Kidney (tissue), 22 donors: Measurements from ENCODE around the gene PLEKHM3. TPM values are rescaled to one million over a fixed set of nuclear protein-coding genes. Genes with fewer than 3 reads are reported as not detected.

Source experiments
- DNase-seq, 5 donors: peaks; one replicate each; pipeline ENCODE4 v3.0.0-alpha.2; 2013 to 2020
- FAIRE-seq: peaks from 2 replicates; lab custom pipeline; 2012; peaks lifted over from hg19 to GRCh38; lab: Jason Lieb, UNC
- H3K27ac ChIP-seq, 2 donors: one replicate each; pipeline ENCODE4 v1.7.0; 2013; ENCODE audit warnings: low read depth in 2 of 2, low read length in 2 of 2, inconsistent platforms in 1 of 2
- H3K27me3 ChIP-seq: one replicate; pipeline ENCODE4 v1.7.1; 2013; ENCODE audit warnings: low read length, inconsistent platforms; ENCODE audit not compliant: control insufficient read depth, insufficient read depth
- H3K36me3 ChIP-seq, 3 donors: one replicate each; pipeline versions ENCODE4 v1.7.0 to v1.7.1; 2013; ENCODE audit warnings: low read length in 3 of 3, control low read depth in 1 of 3, inconsistent platforms in 1 of 3; ENCODE audit not compliant: insufficient read depth in 3 of 3, control insufficient read depth in 2 of 3
- H3K4me1 ChIP-seq, 3 donors: one replicate each; pipeline versions ENCODE4 v1.7.0 to v1.7.1; 2013; ENCODE audit warnings: low read length in 3 of 3, inconsistent platforms in 1 of 3, low read depth in 1 of 3; ENCODE audit not compliant: control insufficient read depth in 2 of 3, insufficient read depth in 2 of 3
- H3K4me3 ChIP-seq, 3 donors: one replicate each; pipeline versions ENCODE4 v1.7.0 to v1.8.1; 2013; ENCODE audit warnings: low read length in 3 of 3, control low read depth in 1 of 3, inconsistent platforms in 1 of 3
- H3K9ac ChIP-seq, 3 donors: one replicate each; pipeline versions ENCODE4 v1.7.0 to v1.7.1; 2013; ENCODE audit warnings: low read length in 3 of 3, control low read depth in 1 of 3, inconsistent platforms in 1 of 3
- H3K9me3 ChIP-seq, 3 donors: one replicate each; pipeline versions ENCODE4 v1.7.0 to v1.7.1; 2013; ENCODE audit warnings: low read length in 3 of 3, control low read depth in 1 of 3, inconsistent platforms in 1 of 3; ENCODE audit not compliant: control insufficient read depth in 2 of 3, insufficient read depth in 1 of 3
- CTCF ChIP-seq: IDR thresholded peaks from 3 replicates; pipeline ENCODE4 v1.5.1; 2012; ENCODE audit warnings: mild to moderate bottlenecking, moderate library complexity, borderline replicate concordance; ENCODE audit not compliant: insufficient read depth; ENCODE audit errors: extremely low read depth
- intact Hi-C: fragments of 100-400 bp; cut with DNase I; formaldehyde crosslinking; loops from one replicate; pipeline ENCODE4 v1.11.1; 2022
- long read RNA-seq, 10 donors: library from polyadenylated mRNA in 1 of 10; unstranded in 1 of 10; transcript quantifications; one replicate each; pipeline ENCODE4 v2.0.0 and lab custom pipeline, GENCODE V29; 2021 to 2026
- polyA plus RNA-seq: library from polyadenylated mRNA; stranded (reverse); fragments of 350-450 nt; fragmentation: Illumina TruSeq; extraction: RNeasy Lipid Tissue Mini Kit (QIAGEN cat#74804); gene quantifications from one replicate; pipeline ENCODE4 v1.2.3, GENCODE V29; 2014; ENCODE audit warnings: low read depth, low replicate concordance; ENCODE audit not compliant: insufficient read depth
- total RNA-seq: library from RNA; stranded (reverse); fragmentation: NEBNext Ultra II Directional; extraction: Animal tissue kit (Norgen Biotek cat#: 25700); gene quantifications from one replicate; pipeline ENCODE4 v1.2.1, GENCODE V29; 2021
- donor health status: control.
- donor health status: control.
- donor health status: control.
- donor health status: control.
- donor health status: control.
- donor health status: DM: yes; HTN: yes; CAD: no.
- donor health status: Normal renal cell carcinoma (clear cell type).

PLEKHM3 gene
- total RNA-seq (13.5 TPM), polyA plus RNA-seq (4.2 TPM)
- long read RNA-seq, donor 1, result 0 reads
- long read RNA-seq, donor 2, result 0 reads
- long read RNA-seq, donor 3, result 0 reads
- long read RNA-seq, donor 4, result 0 reads
- long read RNA-seq, donor 5, result 0 reads
- long read RNA-seq, donor 6, result 0 reads
- long read RNA-seq, donor 7, partial matches to known transcripts, result 0 of 7 reads
- long read RNA-seq, donor 7, other reads (novel, unspliced or antisense), result 7 of 7 reads
- long read RNA-seq, donor 8, partial matches to known transcripts, result 5 of 5 reads
- long read RNA-seq, donor 8, other reads (novel, unspliced or antisense), result 0 of 5 reads
- long read RNA-seq, donor 9, result 0 reads
- long read RNA-seq, donor 10, result 0 reads

DNA sequence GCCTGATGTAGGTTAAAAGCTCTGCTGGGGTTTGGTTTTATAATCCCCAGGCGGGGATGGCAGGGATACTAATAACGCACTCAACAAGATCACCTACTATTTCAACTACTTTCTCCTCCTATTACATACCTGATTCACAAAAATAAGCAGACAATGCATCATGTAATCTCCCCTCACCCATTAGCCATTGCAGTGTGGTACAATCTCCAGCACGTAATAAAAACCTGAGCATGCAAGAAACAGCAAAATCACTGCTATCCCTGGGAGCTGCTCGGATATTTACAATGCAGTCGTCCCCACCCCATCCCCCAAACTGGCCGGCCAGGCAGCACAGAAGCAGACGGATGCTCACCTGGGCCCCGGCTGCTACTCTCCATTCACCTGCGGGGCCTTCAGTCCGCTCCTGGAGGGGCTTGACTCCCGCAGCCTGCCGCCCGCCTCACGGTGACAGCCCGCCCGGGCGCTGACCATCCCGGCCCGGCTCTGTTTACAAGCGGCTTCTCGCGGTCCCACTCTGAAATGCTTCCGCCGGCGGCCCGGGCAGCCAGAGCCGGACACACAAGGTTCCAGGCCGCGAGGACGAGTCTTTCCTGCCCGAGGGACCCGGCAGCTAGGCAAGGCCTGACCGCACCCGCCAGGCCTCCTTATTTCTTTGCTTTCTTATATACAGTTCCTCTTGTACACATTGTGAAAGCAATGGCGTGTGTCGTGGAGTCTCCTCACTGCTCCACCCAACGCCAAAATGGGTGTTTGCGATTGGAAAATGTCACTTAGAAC is at the start of gene PLEKHM3:
PLEKHM3 (minus strand) TSS at position 491 of the 777 bp plus-strand sequence. CDS start 23,888 bp downstream, outside the sequence.
- FAIRE-seq (no peak), DNase-seq (peak; percentile 91 to 95 (median 92))
- no peaks in the 10 kb centered on the region for H3K27me3 ChIP-seq
- H3K36me3 ChIP-seq, result no peaks in the 10 kb centered on the region
- peak within 1 kb of the TSS; percentile 39 to 63 for H3K27ac ChIP-seq
- H3K4me1 ChIP-seq, result peaks cover 0 to 4% (median 0%) of the 10 kb centered on the region in 3 donors
- H3K9me3 ChIP-seq, result no peaks in the 10 kb centered on the region
- H3K9ac ChIP-seq, result peak within 1 kb of the TSS; percentile 66 to 98 (median 71)
- peak within 1 kb of the TSS; percentile 93 to 99 (median 96) for H3K4me3 ChIP-seq
- intact Hi-C loops, result no loop called here
- TF ChIP-seq CTCF, result no peak

- Histone ChIP-seq H3K36me3 (no peaks in the 10 kb centered on the region), H3K4me3 (no peak overlapping the region), H3K4me1 (no peaks in the 10 kb centered on the region), H3K9ac (no peak overlapping the region), H3K27ac (no peak overlapping the region), H3K27me3 (no peaks in the 10 kb centered on the region), H3K9me3 (no peaks in the 10 kb centered on the region)
- no peak for TF ChIP-seq CTCF
- DNase-seq, result peak in 3 of 5 donors; percentile 9 to 13 (median 13)
- FAIRE-seq, result no peak
- intact Hi-C loops, result loop anchor here (10.0 kb wide), 1 partner anchor 330 kb away; no protein-coding TSS in a partner anchor
These were observed 49.5 kb upstream of the PLEKHM3 start for GRCh38 chr2:208074610-208075356.

GRCh38 chr2:208072250-208072892 is 47.0 kb upstream of the PLEKHM3 start:
- Histone ChIP-seq H3K27ac (no peak overlapping the region), H3K9ac (no peak overlapping the region), H3K9me3 (no peaks in the 10 kb centered on the region), H3K36me3 (no peaks in the 10 kb centered on the region), H3K27me3 (no peaks in the 10 kb centered on the region), H3K4me3 (no peak overlapping the region), H3K4me1 (no peaks in the 10 kb centered on the region)
- intact Hi-C loops, result loop anchor here (10.0 kb wide), 1 partner anchor 328 kb away; no protein-coding TSS in a partner anchor
- TF ChIP-seq CTCF, result peak; percentile 77
- DNase-seq (peak; percentile 68 to 80 (median 73)), FAIRE-seq (peak; percentile 33)
